Chondrocyte (in vitro differentiated cells): Measurements from ENCODE around the gene ALKBH3. TPM values are rescaled to one million over a fixed set of nuclear protein-coding genes. Genes with fewer than 3 reads are reported as not detected.

ENCODE experiments used
- DNase-seq: peaks from one replicate; pipeline ENCODE4 v3.0.0; 2021; ENCODE audit warnings: mixed read lengths, low spot score
- H3K27ac Mint-ChIP-seq: one replicate; pipeline ENCODE4 v1.8.0; 2021; ENCODE audit warnings: mild to moderate bottlenecking, moderate library complexity, mixed read lengths; ENCODE audit not compliant: unreplicated experiment
- H3K27me3 Mint-ChIP-seq: 2 replicates; pipeline ENCODE4 v1.8.0; 2021; ENCODE audit warnings: low read depth, mixed read lengths
- H3K36me3 Mint-ChIP-seq: 2 replicates; pipeline ENCODE4 v1.8.0; 2021; ENCODE audit warnings: low read depth, mixed read lengths
- H3K4me1 Mint-ChIP-seq: 2 replicates; pipeline ENCODE4 v1.8.0; 2021; ENCODE audit warnings: low read depth, mild to moderate bottlenecking, mixed read lengths
- H3K4me3 Mint-ChIP-seq: one replicate; pipeline ENCODE4 v1.8.0; 2021; ENCODE audit warnings: mild to moderate bottlenecking, moderate library complexity, mixed read lengths; ENCODE audit not compliant: unreplicated experiment
- H3K9me3 Mint-ChIP-seq: 2 replicates; pipeline ENCODE4 v1.8.0; 2021; ENCODE audit warnings: low read depth, mixed read lengths
- total RNA-seq: library from RNA; stranded (reverse); gene quantifications from 3 replicates; pipeline ENCODE4 v1.2.1, GENCODE V29; 2021
- TF ChIP-seq, protein P1 (sequence below): fragments of 200-600 bp; sonication (generic); IDR thresholded peaks from 2 replicates; pipeline ENCODE4 v1.5.0; 2021; ENCODE audit warnings: antibody characterized with exemption, mild to moderate bottlenecking, moderate library complexity

The ALKBH3 gene
- total RNA-seq, 1 donor from 2014 or later = 26.5 TPM

DNA sequence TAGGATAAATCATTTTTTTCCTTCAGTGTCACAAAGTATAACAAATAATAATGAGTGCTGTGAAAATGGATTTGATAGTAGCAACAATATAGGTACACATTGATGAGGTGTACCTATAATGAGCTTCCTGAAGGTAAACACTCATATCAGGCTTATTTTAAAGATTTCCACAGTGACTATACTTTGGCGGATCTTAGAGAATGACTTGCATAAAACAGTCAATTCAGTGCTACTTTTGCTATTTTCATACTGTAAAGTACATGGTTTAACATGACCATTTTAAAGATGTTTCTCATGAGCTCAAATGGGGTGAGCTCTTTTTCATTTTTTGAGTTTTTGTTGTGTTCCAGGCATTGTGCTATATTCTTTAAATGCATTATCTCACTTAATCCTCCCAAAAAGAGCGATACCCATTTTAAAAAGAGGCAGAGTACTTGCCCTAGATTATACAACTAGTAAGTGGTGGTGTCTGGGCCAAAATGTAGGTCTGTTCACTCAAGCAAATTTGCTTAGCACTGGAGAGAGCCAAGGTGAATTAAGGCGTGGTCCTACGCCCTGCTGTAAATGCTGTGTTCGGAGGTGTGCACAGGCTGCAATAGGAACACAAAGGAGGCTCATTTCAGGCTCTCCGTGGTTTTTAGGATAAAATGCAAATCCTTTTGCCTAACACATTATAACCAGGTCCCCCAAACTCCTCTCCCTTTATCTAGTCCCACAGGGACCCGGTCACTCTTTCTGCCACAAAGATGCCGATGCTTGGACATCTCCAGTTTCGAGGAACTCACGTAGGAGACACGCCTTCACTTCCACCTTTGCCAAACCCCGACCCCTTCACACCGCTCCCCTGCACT, 617 bp upstream of the ALKBH3 start:
- Mint-ChIP-seq H3K4me3 (peak overlapping the region; percentile 92), H3K27ac (peak overlapping the region; percentile 55), H3K36me3 (peaks cover 6% of the 10 kb centered on the region), H3K4me1 (peaks cover 21% of the 10 kb centered on the region), H3K9me3 (no peaks in the 10 kb centered on the region), H3K27me3 (peaks cover 20% of the 10 kb centered on the region)
- no peak for DNase-seq
- TF ChIP-seq, protein P1, sequence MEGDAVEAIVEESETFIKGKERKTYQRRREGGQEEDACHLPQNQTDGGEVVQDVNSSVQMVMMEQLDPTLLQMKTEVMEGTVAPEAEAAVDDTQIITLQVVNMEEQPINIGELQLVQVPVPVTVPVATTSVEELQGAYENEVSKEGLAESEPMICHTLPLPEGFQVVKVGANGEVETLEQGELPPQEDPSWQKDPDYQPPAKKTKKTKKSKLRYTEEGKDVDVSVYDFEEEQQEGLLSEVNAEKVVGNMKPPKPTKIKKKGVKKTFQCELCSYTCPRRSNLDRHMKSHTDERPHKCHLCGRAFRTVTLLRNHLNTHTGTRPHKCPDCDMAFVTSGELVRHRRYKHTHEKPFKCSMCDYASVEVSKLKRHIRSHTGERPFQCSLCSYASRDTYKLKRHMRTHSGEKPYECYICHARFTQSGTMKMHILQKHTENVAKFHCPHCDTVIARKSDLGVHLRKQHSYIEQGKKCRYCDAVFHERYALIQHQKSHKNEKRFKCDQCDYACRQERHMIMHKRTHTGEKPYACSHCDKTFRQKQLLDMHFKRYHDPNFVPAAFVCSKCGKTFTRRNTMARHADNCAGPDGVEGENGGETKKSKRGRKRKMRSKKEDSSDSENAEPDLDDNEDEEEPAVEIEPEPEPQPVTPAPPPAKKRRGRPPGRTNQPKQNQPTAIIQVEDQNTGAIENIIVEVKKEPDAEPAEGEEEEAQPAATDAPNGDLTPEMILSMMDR = no peak

DNA sequence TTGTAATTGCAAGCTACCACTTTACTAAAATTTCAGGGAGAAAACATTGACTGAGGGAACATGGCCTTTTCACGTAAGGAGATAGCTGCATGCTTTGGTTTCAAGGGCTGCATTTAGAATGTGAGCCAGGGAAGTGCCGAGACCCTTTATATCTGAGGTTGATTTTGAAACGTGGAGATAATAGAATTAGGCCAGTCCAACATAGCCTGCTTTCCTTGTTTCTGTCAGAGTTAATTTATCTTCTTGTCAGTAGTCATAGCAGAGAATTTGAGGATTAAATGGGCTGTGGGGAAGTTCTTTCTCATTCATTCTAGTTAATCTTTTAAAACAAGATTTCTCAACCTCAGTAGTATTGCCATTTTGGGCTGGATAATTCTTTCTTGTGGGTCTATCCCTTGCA, 12.2 kb downstream of the ALKBH3 start:
- Mint-ChIP-seq H3K9me3 (no peaks in the 10 kb centered on the region), H3K36me3 (peaks cover 25% of the 10 kb centered on the region), H3K4me3 (no peak overlapping the region), H3K4me1 (peaks cover 14% of the 10 kb centered on the region), H3K27ac (peak overlapping the region; percentile 77), H3K27me3 (no peaks in the 10 kb centered on the region)
- DNase-seq = no peak
- TF ChIP-seq, protein P1 = no peak

DNA sequence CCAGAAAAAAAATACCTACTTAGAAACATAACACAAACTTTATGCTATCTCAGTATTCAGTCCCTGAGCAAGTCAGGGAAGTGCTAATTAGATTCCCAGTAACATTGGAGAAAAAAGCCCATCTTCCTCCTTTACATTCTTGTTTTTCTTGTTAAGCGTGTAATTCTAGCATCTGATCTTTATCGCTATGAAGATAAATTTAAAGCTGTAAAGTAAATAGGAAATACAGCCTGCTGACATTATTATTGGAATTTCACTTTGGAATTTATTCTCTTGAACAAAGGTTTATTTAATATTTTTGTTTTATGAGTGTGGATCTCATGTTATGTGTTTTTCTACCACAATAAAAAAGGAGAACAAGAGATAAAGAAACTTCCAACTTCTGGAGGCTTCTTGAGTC, 13.9 kb downstream of the ALKBH3 start:
- Mint-ChIP-seq H3K27ac (no peak overlapping the region), H3K27me3 (no peaks in the 10 kb centered on the region), H3K36me3 (peaks cover 39% of the 10 kb centered on the region), H3K4me1 (peaks cover 14% of the 10 kb centered on the region), H3K9me3 (no peaks in the 10 kb centered on the region), H3K4me3 (no peak overlapping the region)
- TF ChIP-seq, protein P1 = no peak
- DNase-seq = no peak

DNA sequence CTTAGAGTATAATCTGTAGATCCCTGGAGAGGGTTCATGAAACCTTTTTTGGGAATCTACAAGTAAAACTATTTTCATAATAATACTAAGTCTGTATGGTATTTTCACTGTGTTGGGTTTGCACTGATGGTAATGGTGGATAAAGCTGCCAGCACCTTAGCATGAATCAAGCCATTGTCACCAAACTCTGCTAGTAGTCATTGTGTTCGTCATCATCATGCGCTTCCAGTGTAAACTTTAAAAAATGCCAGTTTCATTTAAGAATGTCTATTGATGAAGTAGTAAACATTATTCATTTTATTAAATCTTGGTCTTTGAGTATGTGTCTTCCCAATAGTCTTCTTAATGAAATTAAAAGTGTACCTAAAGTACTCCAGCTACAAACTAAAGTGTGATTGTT, 15.0 kb downstream of the ALKBH3 start:
- no peaks in the 10 kb centered on the region for H3K27me3 Mint-ChIP-seq
- H3K9me3 Mint-ChIP-seq = no peaks in the 10 kb centered on the region
- H3K4me3 Mint-ChIP-seq = no peak overlapping the region
- DNase-seq = no peak
- H3K36me3 Mint-ChIP-seq = peaks cover 36% of the 10 kb centered on the region
- peaks cover 14% of the 10 kb centered on the region for H3K4me1 Mint-ChIP-seq
- TF ChIP-seq, protein P1 = no peak
- H3K27ac Mint-ChIP-seq = no peak overlapping the region

DNA sequence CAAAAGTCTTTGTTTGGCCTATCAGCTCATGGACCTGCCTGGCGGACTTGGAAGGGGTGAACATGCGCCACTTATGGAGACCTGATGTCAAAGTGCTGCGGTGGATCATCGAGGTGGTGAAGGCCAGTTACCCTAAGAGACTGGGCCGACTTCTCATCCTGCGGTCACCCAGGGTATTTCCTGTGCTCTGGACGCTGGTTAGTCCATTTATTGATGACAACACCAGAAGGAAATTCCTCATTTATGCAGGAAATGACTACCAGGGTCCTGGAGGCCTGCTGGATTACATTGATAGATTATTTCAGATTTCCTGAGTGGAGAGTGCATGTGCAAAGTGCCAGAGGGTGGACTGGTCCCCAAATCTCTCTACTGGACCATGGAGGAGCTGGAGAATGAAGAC, 17.9 kb downstream of the ALKBH3 start:
- H3K36me3 Mint-ChIP-seq = peaks cover 37% of the 10 kb centered on the region
- no peak overlapping the region for H3K4me3 Mint-ChIP-seq
- no peaks in the 10 kb centered on the region for H3K27me3 Mint-ChIP-seq
- no peaks in the 10 kb centered on the region for H3K9me3 Mint-ChIP-seq
- DNase-seq = no peak
- no peak overlapping the region for H3K27ac Mint-ChIP-seq
- TF ChIP-seq, protein P1 = no peak
- no peaks in the 10 kb centered on the region for H3K4me1 Mint-ChIP-seq
